Lower lobe of right lung (tissue), 2 donors: ENCODE data around the gene TLE4. TPM values are rescaled to one million over a fixed set of nuclear protein-coding genes. Genes with fewer than 3 reads are reported as not detected.

ENCODE experiments used
- ATAC-seq, 2 donors: fragments of 200-7000 bp; cut with Tn5 transposase; one replicate each; pipeline ENCODE4 v1.9.1; 2020 to 2022; ENCODE audit warnings: mild to moderate bottlenecking in 2 of 2, moderate library complexity in 2 of 2
- DNase-seq: peaks from one replicate; pipeline ENCODE4 v3.0.0-alpha.2; 2020
- H3K27ac ChIP-seq: fragments of 200-600 bp; one replicate; pipeline ENCODE4 v1.8.0; 2022
- H3K27me3 ChIP-seq: fragments of 200-600 bp; one replicate; pipeline ENCODE4 v1.8.0; 2022; ENCODE audit warnings: low read depth
- H3K36me3 ChIP-seq: fragments of 200-600 bp; one replicate; pipeline ENCODE4 v1.8.0; 2022; ENCODE audit warnings: mild to moderate bottlenecking
- H3K4me1 ChIP-seq: fragments of 200-600 bp; one replicate; pipeline ENCODE4 v1.8.0; 2022
- H3K4me3 ChIP-seq: fragments of 200-600 bp; one replicate; pipeline ENCODE4 v1.8.0; 2022; ENCODE audit warnings: mild to moderate bottlenecking
- H3K9me3 ChIP-seq: fragments of 200-600 bp; one replicate; pipeline ENCODE4 v1.8.0; 2022
- intact Hi-C: fragments of 100-400 bp; cut with DNase I; formaldehyde crosslinking; loops from one replicate; pipeline ENCODE4 v1.11.0; 2022
- total RNA-seq: library from RNA; stranded (reverse); fragmentation: NEBNext Ultra II Directional; extraction: Animal tissue kit (Norgen Biotek cat#: 25700); gene quantifications from one replicate; pipeline ENCODE4 v1.2.1, GENCODE V29; 2021
- TF ChIP-seq, protein P1 (sequence below): fragments of 200-600 bp; IDR thresholded peaks from one replicate; pipeline ENCODE4 v1.8.0; 2022; ENCODE audit warnings: antibody characterized with exemption, mild to moderate bottlenecking
- donor health status: DM: no; HTN: yes; CAD: no; lungs with severe emphysema.

The TLE4 gene
- total RNA-seq, 1 donor from 2014 or later, result 48.6 TPM

GRCh38 chr9:79688363-79688762 lies 116.6 kb downstream of the TLE4 start:
- ATAC-seq (no peak), DNase-seq (no peak)
- no peak overlapping the region for H3K27ac ChIP-seq
- intact Hi-C loops, result no loop called here
- no peaks in the 10 kb centered on the region for H3K4me1 ChIP-seq
- TF ChIP-seq, protein P1, sequence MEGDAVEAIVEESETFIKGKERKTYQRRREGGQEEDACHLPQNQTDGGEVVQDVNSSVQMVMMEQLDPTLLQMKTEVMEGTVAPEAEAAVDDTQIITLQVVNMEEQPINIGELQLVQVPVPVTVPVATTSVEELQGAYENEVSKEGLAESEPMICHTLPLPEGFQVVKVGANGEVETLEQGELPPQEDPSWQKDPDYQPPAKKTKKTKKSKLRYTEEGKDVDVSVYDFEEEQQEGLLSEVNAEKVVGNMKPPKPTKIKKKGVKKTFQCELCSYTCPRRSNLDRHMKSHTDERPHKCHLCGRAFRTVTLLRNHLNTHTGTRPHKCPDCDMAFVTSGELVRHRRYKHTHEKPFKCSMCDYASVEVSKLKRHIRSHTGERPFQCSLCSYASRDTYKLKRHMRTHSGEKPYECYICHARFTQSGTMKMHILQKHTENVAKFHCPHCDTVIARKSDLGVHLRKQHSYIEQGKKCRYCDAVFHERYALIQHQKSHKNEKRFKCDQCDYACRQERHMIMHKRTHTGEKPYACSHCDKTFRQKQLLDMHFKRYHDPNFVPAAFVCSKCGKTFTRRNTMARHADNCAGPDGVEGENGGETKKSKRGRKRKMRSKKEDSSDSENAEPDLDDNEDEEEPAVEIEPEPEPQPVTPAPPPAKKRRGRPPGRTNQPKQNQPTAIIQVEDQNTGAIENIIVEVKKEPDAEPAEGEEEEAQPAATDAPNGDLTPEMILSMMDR, result no peak
- no peaks in the 10 kb centered on the region for H3K9me3 ChIP-seq
- no peaks in the 10 kb centered on the region for H3K27me3 ChIP-seq
- no peaks in the 10 kb centered on the region for H3K36me3 ChIP-seq
- H3K4me3 ChIP-seq, result no peak overlapping the region

DNA sequence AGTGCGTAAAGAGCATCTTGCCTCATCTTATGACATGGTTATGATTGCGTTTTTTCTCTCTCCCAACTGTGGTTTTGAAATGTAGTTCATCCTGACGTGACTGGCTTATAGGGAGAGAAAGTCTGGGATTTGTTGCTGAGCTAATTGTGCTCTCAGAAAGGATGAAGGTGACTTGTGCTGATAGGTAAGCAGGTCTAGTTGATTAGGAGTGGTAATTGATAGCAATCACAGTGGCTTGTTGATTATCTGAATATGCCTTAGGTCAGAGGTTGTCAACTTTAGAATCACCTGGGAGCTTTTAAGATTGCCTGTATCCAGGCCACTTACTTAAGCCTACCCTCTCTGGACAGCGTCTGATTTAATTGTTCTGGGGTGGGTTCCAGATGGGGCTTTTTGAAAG lies 117.8 kb downstream of the TLE4 start:
- DNase-seq (no peak), ATAC-seq (no peak)
- Histone ChIP-seq H3K36me3 (no peaks in the 10 kb centered on the region), H3K9me3 (no peaks in the 10 kb centered on the region), H3K27me3 (no peaks in the 10 kb centered on the region), H3K27ac (no peak overlapping the region), H3K4me3 (no peak overlapping the region), H3K4me1 (no peaks in the 10 kb centered on the region)
- intact Hi-C loops, result no loop called here
- TF ChIP-seq, protein P1, result no peak

DNA sequence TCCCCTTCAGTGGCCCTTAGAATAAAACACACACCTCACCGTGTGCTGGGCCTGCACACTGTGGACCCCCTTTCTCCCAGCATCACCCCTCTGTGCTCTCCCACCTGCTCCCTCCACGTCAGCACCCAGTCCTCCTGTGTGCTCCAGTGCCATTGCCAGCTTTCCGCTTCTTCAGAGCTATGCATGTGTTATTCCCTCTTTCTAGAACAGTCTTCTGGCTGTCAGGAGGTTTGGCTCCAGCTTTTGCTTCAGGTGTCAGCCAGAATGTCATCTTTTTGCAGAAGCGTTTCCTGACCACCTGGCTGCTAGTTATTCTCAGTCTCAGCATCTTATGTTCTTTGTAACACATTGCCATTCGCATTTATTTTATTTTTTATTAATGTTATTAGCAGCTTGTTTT lies 119.7 kb downstream of the TLE4 start:
- intact Hi-C loops, result no loop called here
- Histone ChIP-seq H3K27me3 (no peaks in the 10 kb centered on the region), H3K9me3 (no peaks in the 10 kb centered on the region), H3K36me3 (no peaks in the 10 kb centered on the region), H3K4me1 (no peaks in the 10 kb centered on the region), H3K4me3 (no peak overlapping the region), H3K27ac (no peak overlapping the region)
- DNase-seq (no peak), ATAC-seq (no peak)
- TF ChIP-seq, protein P1, result no peak

GRCh38 chr9:79692857-79693571 lies 121.2 kb downstream of the TLE4 start:
- DNase-seq (no peak), ATAC-seq (no peak)
- intact Hi-C loops, result no loop called here
- no peaks in the 10 kb centered on the region for H3K4me1 ChIP-seq
- H3K27ac ChIP-seq, result no peak overlapping the region
- H3K9me3 ChIP-seq, result no peaks in the 10 kb centered on the region
- H3K27me3 ChIP-seq, result no peaks in the 10 kb centered on the region
- TF ChIP-seq, protein P1, result no peak
- H3K4me3 ChIP-seq, result no peak overlapping the region
- H3K36me3 ChIP-seq, result no peaks in the 10 kb centered on the region

DNA sequence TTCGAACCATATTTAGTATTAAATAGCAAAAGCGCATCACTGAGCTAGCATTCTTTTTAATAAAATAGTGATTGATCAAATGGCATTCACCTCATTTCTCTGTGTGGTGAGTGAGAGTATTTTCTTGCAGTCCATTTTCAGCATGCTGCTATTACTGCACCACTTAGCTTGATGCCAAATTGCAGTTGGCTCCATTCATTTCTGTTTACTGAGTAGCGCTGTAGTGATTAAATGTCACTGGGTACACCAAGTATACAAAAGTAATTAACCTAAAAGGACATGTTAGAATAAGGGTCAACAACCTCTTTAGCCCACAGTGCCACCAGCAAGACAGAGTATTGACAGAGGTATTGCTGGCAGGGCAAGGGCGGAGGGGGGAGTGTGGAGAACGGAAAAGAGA lies 122.0 kb downstream of the TLE4 start:
- Histone ChIP-seq H3K36me3 (no peaks in the 10 kb centered on the region), H3K9me3 (no peaks in the 10 kb centered on the region), H3K27ac (no peak overlapping the region), H3K4me1 (no peaks in the 10 kb centered on the region), H3K4me3 (no peak overlapping the region), H3K27me3 (no peaks in the 10 kb centered on the region)
- no peak for DNase-seq
- TF ChIP-seq, protein P1, result no peak
- no peak for ATAC-seq
- intact Hi-C loops, result no loop called here
